ENCODE measurements around the gene E2F7. TPM values are rescaled to one million over a fixed set of nuclear protein-coding genes. Genes with fewer than 3 reads are reported as not detected.

Gene E2F7
- polyA plus RNA-seq, 1 donor from 2014 or later: 0.48 TPM

GRCh38 chr12:77089686-77090220 lies 24.4 kb upstream of the E2F7 start:
- H3K36me3 ChIP-seq (ENCODE audit: insufficient read depth, low read length): no peaks in the 10 kb centered on the region
- H3K4me3 ChIP-seq (ENCODE audit: low read length): no peak overlapping the region
- no peaks in the 10 kb centered on the region for H4K20me1 ChIP-seq (ENCODE audit: insufficient read depth)
- H3K9me3 ChIP-seq (ENCODE audit: low read length): no peaks in the 10 kb centered on the region
- no peaks in the 10 kb centered on the region for H3F3A ChIP-seq (ENCODE audit: insufficient read depth, low read length, poor library complexity, severe bottlenecking)
- H3K27ac ChIP-seq (ENCODE audit: low read length): no peak overlapping the region
- no peak overlapping the region for H2AFZ ChIP-seq (ENCODE audit: low read depth, low read length)
- no peaks in the 10 kb centered on the region for H3K9me2 ChIP-seq (ENCODE audit: insufficient read depth, low read length)
- no peak overlapping the region for H3K4me2 ChIP-seq (ENCODE audit: low read length)
- no peak overlapping the region for H3K9ac ChIP-seq (ENCODE audit: low read length)
- no peaks in the 10 kb centered on the region for H3K27me3 ChIP-seq (ENCODE audit: insufficient read depth, low read depth, low read length)
- TF ChIP-seq CTCF (IDR thresholded peaks at IDR 0.05; ENCODE audit: poor library complexity, severe bottlenecking): no peak
- H3K79me2 ChIP-seq (replicated peaks; ENCODE audit: insufficient read depth, low read length): no peaks in the 10 kb centered on the region

- no peak for TF ChIP-seq SMC3 (conservative IDR thresholded peaks at IDR 0.05; ENCODE audit: poor library complexity)
- TF ChIP-seq REST (IDR thresholded peaks at IDR 0.05; ENCODE audit: borderline replicate concordance): no peak
- no peak for TF ChIP-seq POLR2AphosphoS5 (IDR thresholded peaks at IDR 0.05)
- TF ChIP-seq TAF1 (IDR thresholded peaks at IDR 0.05; ENCODE audit: low read depth): no peak
- no peak for TF ChIP-seq MXI1 (conservative IDR thresholded peaks at IDR 0.05; ENCODE audit: poor library complexity, severe bottlenecking)
- no peak for TF ChIP-seq EZH2 (IDR thresholded peaks at IDR 0.05; ENCODE audit: borderline replicate concordance, insufficient read depth, low read length, poor library complexity, severe bottlenecking)
- TF ChIP-seq CTCF (IDR thresholded peaks at IDR 0.05; ENCODE audit: poor library complexity, severe bottlenecking): no peak
- no peak for TF ChIP-seq EP300 (conservative IDR thresholded peaks at IDR 0.05; ENCODE audit: poor library complexity, severe bottlenecking)
- no peak for TF ChIP-seq RAD21 (conservative IDR thresholded peaks at IDR 0.05)
- no peaks in the 10 kb centered on the region for H3K27me3 ChIP-seq (ENCODE audit: insufficient read depth, low read depth, low read length)
- H3K4me2 ChIP-seq (ENCODE audit: low read length): no peak overlapping the region
- H2AFZ ChIP-seq (ENCODE audit: low read depth, low read length): no peak overlapping the region
- no peak overlapping the region for H3K4me3 ChIP-seq (ENCODE audit: low read length)
- H3K9me2 ChIP-seq (ENCODE audit: insufficient read depth, low read length): no peaks in the 10 kb centered on the region
- H3K9me3 ChIP-seq (ENCODE audit: low read length): no peaks in the 10 kb centered on the region
- no peak overlapping the region for H3K9ac ChIP-seq (ENCODE audit: low read length)
- no peaks in the 10 kb centered on the region for H3K79me2 ChIP-seq (replicated peaks; ENCODE audit: insufficient read depth, low read length)
- H3K27ac ChIP-seq (ENCODE audit: low read length): no peak overlapping the region
- H4K20me1 ChIP-seq (ENCODE audit: insufficient read depth): no peaks in the 10 kb centered on the region
- no peaks in the 10 kb centered on the region for H3F3A ChIP-seq (ENCODE audit: insufficient read depth, low read length, poor library complexity, severe bottlenecking)
- no peaks in the 10 kb centered on the region for H3K36me3 ChIP-seq (ENCODE audit: insufficient read depth, low read length)
Measured at GRCh38 chr12:77087427-77087826, 22.1 kb upstream of the E2F7 start.

Data from neural cell (in vitro differentiated cells).